GM12878 (cell line): ENCODE measurements around the gene SLC17A7. TPM values are rescaled to one million over a fixed set of nuclear protein-coding genes. Genes with fewer than 3 reads are reported as not detected.

Experiments used
- ATAC-seq: fragments of 200-7000 bp; cut with Tn5 transposase; 3 replicates; pipeline ENCODE4 v1.9.1; 2020; ENCODE audit warnings: mild to moderate bottlenecking, moderate library complexity
- BruUV-seq: library from RNA; stranded (reverse); fragments of 400-500 nt; replicated peaks from 2 replicates; lab custom pipeline; 2021; lab: Mats Ljungman, UMichigan
- CTCF ChIA-PET: fragments of 300-600 bp; sonication (Branson Sonifier 250); formaldehyde crosslinking; extraction: SDS; loops from one replicate; lab custom pipeline; 2021; ENCODE audit warnings: inconsistent platforms; lab: Yijun Ruan, JAX
- POLR2A ChIA-PET: fragments of 350-600 bp; formaldehyde crosslinking; extraction: SDS; loops from one replicate; lab custom pipeline; 2021; ENCODE audit warnings: inconsistent platforms; lab: Charles Lee
- RAD21 ChIA-PET: fragments of 300-600 bp; sonication (Branson Sonifier 250); formaldehyde crosslinking; loops from one replicate; lab custom pipeline; 2023; ENCODE audit warnings: antibody characterized with exemption; ENCODE audit not compliant: unreplicated experiment; lab: Charles Lee
- SMC1A ChIA-PET: fragments of 300-600 bp; sonication (Branson Sonifier 250); formaldehyde crosslinking; loops from one replicate; lab custom pipeline; 2023; ENCODE audit not compliant: unreplicated experiment, uncharacterized antibody; lab: Charles Lee
- DNase-seq: peaks from one replicate; pipeline ENCODE4 v3.0.0-alpha.2; 2011; ENCODE audit warnings: low read depth, low spot score
- FAIRE-seq: peaks from 3 replicates; lab custom pipeline; 2011; peaks lifted over from hg19 to GRCh38; lab: Jason Lieb, UNC
- H2AFZ ChIP-seq: 2 replicates; pipeline ENCODE4 v1.6.0; 2011; ENCODE audit warnings: low read depth, low read length, control low read depth; ENCODE audit not compliant: control insufficient read depth
- H3K27ac ChIP-seq: 2 replicates; pipeline ENCODE4 v1.5.1; 2011; ENCODE audit warnings: control low read depth; ENCODE audit not compliant: control insufficient read depth, insufficient read depth
- H3K27me3 ChIP-seq, 2 experiments: replicated peaks in 1 of 2; 2 replicates each; pipeline versions ENCODE4 v1.6.0 to v1.6.1; 2011; ENCODE audit warnings: low read length in 1 of 2; ENCODE audit not compliant: control insufficient read depth in 2 of 2, insufficient read depth in 2 of 2
- H3K36me3 ChIP-seq, 2 experiments: 2 replicates each; pipeline ENCODE4 v1.5.1; 2011; ENCODE audit warnings: low read length in 1 of 2; ENCODE audit not compliant: control insufficient read depth in 2 of 2, insufficient read depth in 2 of 2
- H3K4me1 ChIP-seq: 2 replicates; pipeline ENCODE4 v1.6.1; 2011; ENCODE audit warnings: mild to moderate bottlenecking, low read length, moderate library complexity, mixed read lengths; ENCODE audit not compliant: control insufficient read depth, insufficient read depth
- H3K4me2 ChIP-seq: 2 replicates; pipeline ENCODE4 v1.6.0; 2011; ENCODE audit warnings: control low read depth; ENCODE audit not compliant: control insufficient read depth, insufficient read depth
- H3K4me3 ChIP-seq: fragments of 200-600 bp; sonication (generic); 2 replicates; pipeline ENCODE4 v1.5.1; 2016
- H3K79me2 ChIP-seq: 2 replicates; pipeline ENCODE4 v1.6.0; 2011; ENCODE audit warnings: low read length; ENCODE audit not compliant: control insufficient read depth, insufficient read depth
- H3K9ac ChIP-seq: 2 replicates; pipeline ENCODE4 v1.8.0; 2011; ENCODE audit warnings: low read length, control low read depth, mixed read lengths; ENCODE audit not compliant: control insufficient read depth, insufficient read depth
- H3K9me3 ChIP-seq: replicated peaks from 3 replicates; pipeline ENCODE4 v1.5.1; 2011; ENCODE audit warnings: mild to moderate bottlenecking, low read length; ENCODE audit not compliant: control insufficient read depth, insufficient read depth
- H4K20me1 ChIP-seq: 2 replicates; pipeline ENCODE4 v1.6.0; 2011; ENCODE audit not compliant: control insufficient read depth, insufficient read depth
- ASH2L ChIP-seq: fragments of 300-600, 200-600 bp; sonication (generic); IDR thresholded peaks from 2 replicates; pipeline ENCODE4 v1.6.1; 2017; ENCODE audit warnings: low read depth, mild to moderate bottlenecking, borderline replicate concordance
- ATF3 ChIP-seq: IDR thresholded peaks from 2 replicates; pipeline ENCODE4 v1.6.1; 2011; ENCODE audit warnings: low read depth, mild to moderate bottlenecking, low read length, moderate library complexity, borderline replicate concordance; ENCODE audit errors: extremely low read depth
- ATF7 ChIP-seq: fragments of 450-650 bp; IDR thresholded peaks from 2 replicates; pipeline ENCODE4 v1.6.1; 2016; ENCODE audit warnings: low read depth, mild to moderate bottlenecking
- BHLHE40 ChIP-seq, 2 experiments: fragments of 450-650 bp in 1 of 2; IDR thresholded peaks; 2 replicates each; pipeline ENCODE4 v1.6.1; 2011 to 2017; ENCODE audit warnings: low read depth in 2 of 2, borderline replicate concordance in 1 of 2, improper control_type of control experiment in 1 of 2, low read length in 1 of 2, mild to moderate bottlenecking in 1 of 2
- DPF2 ChIP-seq: fragments of 450-650 bp; IDR thresholded peaks from 2 replicates; pipeline ENCODE4 v1.6.1; 2017; ENCODE audit warnings: mild to moderate bottlenecking
- EED ChIP-seq: sonication (generic); IDR thresholded peaks from 2 replicates; pipeline ENCODE4 v1.6.1; 2016; ENCODE audit warnings: antibody characterized with exemption, low read depth
- IRF4 ChIP-seq: IDR thresholded peaks from 2 replicates; pipeline ENCODE4 v1.6.1; 2011; ENCODE audit warnings: low read depth, low read length
- JUNB ChIP-seq: IDR thresholded peaks from 2 replicates; pipeline ENCODE4 v1.6.1; 2016; ENCODE audit warnings: antibody characterized with exemption, mild to moderate bottlenecking
- KAT2A ChIP-seq: conservative IDR thresholded peaks from 2 replicates; pipeline ENCODE4 v1.6.1; 2011; ENCODE audit warnings: low read depth, low read length; ENCODE audit not compliant: control insufficient read depth
- NR2C1 ChIP-seq: fragments of 450-650 bp; IDR thresholded peaks from 2 replicates; pipeline ENCODE4 v1.6.1; 2017; ENCODE audit warnings: antibody characterized with exemption, mild to moderate bottlenecking, moderate library complexity
- NR2F1 ChIP-seq: fragments of 450-650 bp; conservative IDR thresholded peaks from 2 replicates; pipeline ENCODE4 v1.6.1; 2017; ENCODE audit warnings: mild to moderate bottlenecking
- PAX5 ChIP-seq: IDR thresholded peaks from 2 replicates; pipeline ENCODE4 v1.6.1; 2011; ENCODE audit warnings: low read depth, low read length, borderline replicate concordance
- RFX5 ChIP-seq: IDR thresholded peaks from 2 replicates; pipeline ENCODE4 v1.6.1; 2011; ENCODE audit warnings: low read depth, low read length, improper control_type of control experiment
- SMC3 ChIP-seq: IDR thresholded peaks from 2 replicates; pipeline ENCODE4 v1.6.1; 2011; ENCODE audit warnings: low read length, improper control_type of control experiment, borderline replicate concordance
- SPI1 ChIP-seq: IDR thresholded peaks from 2 replicates; pipeline ENCODE4 v1.6.1; 2011; ENCODE audit warnings: low read depth, mild to moderate bottlenecking, low read length, moderate library complexity, borderline replicate concordance; ENCODE audit not compliant: insufficient read depth
- STAT3 ChIP-seq: IDR thresholded peaks from 2 replicates; pipeline ENCODE4 v1.6.1; 2011; ENCODE audit warnings: low read depth, low read length, improper control_type of control experiment
- WRNIP1 ChIP-seq: IDR thresholded peaks from 2 replicates; pipeline ENCODE4 v1.6.1; 2011; ENCODE audit warnings: low read depth, low read length, improper control_type of control experiment, borderline replicate concordance
- ZBTB33 ChIP-seq: fragments of 450-650 bp; IDR thresholded peaks from 2 replicates; pipeline ENCODE4 v1.6.1; 2017; ENCODE audit warnings: mild to moderate bottlenecking
- ZNF217 ChIP-seq: fragments of 450-650 bp; IDR thresholded peaks from 2 replicates; pipeline ENCODE4 v1.6.1; 2017; ENCODE audit warnings: antibody characterized with exemption, mild to moderate bottlenecking
- ZSCAN29 ChIP-seq: fragments of 450-650 bp; IDR thresholded peaks from 2 replicates; pipeline ENCODE4 v1.6.1; 2017; ENCODE audit warnings: mild to moderate bottlenecking, moderate library complexity
- WGBS: methylation state at CpG from one replicate; pipeline ENCODE4 v1.1.6; 2016; ENCODE audit warnings: low lambda C conversion rate; ENCODE audit not compliant: insufficient replicate concordance, insufficient coverage; ENCODE audit errors: missing lambda C conversion rate; 5-methylcytosine and 5-hydroxymethylcytosine counted together
- in situ Hi-C: fragments of 300-500 bp; cut with MboI; formaldehyde crosslinking; loops from 9 replicates; pipeline ENCODE4 v1.14.3; 2018; ENCODE audit warnings: mixed read lengths
- intact Hi-C: fragments of 100-400 bp; cut with micrococcal nuclease; formaldehyde crosslinking; loops from one replicate; pipeline ENCODE4 v1.14.2; 2022; ENCODE audit not compliant: unreplicated experiment
- polyA plus RNA-seq, 11 experiments: library from polyadenylated mRNA; depleted of rRNA in 4 of 11; unstranded in 6 of 11; stranded (reverse) in 5 of 11; fragments of >200 nt; fragmentation: Nextera tagmentation in 4 of 11; fragmentation: Illumina TruSeq in 1 of 11; extraction: Ambion mirVana in 4 of 11; extraction: Trizol in 1 of 11; gene quantifications; 1 replicate in 1 of 11; 2 replicates in 10 of 11; pipeline versions ENCODE4 v1.2.1 to v1.2.3, GENCODE V29; 2011 to 2016; ENCODE audit warnings: inconsistent platforms in 2 of 11, missing spikeins in 2 of 11, low read depth in 1 of 11
- total RNA-seq, 4 experiments: library from RNA; depleted of rRNA in 3 of 4; stranded (reverse); fragments of >200 nt in 3 of 4; fragmentation: Illumina TruSeq in 1 of 4; extraction: Trizol in 1 of 4; gene quantifications; 2 replicates each; pipeline versions ENCODE4 v1.2.1 to v1.2.3, GENCODE V29; 2013 to 2021

SLC17A7 gene
- total and polyA plus RNA-seq, 10 of the 15 experiments (the other 5 are each of a cell fraction or from before 2014, with no cell fraction given): 0.03 to 0.24 (median 0.06) TPM; not detected in 6

DNA sequence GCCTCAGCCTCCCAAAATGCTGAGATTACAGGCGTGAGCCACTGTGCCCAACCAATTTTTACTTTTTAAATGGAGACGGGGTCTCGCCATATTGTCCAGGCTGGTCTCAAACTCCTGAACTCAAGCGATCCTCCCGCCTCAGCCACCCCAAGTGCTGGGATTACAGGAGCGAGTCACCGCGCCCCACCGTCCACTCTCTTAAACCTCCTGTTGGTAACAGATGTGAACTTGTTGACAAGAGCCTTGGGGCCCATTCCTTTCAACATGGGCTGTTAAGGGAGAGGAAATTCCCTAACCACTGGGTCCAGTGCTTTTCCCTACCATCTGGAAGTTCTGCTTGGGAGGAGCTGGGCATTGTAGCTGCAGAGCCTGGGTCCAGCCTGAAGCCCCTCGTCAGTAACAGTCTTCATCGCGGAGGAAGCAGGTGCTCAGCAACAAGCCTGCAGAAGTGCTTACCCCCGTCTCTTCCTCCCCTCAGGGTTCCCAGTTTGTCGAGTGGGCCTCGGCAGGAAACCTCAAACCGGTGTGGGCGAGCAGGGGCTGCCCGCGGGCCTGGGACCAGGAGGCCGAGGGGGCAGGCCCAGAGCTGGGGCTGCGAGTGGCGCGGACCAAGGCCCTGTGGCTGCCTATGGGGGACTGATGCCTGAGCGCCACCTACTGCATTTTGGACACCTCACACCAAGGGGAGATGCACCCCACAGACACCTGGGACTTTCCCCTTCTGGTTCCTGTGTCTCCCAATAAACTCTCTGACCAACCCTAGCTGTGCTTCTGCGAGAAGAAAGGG is 28.7 kb upstream of the SLC17A7 start:
- peak; percentile 91 for FAIRE-seq
- Histone ChIP-seq H3K36me3 (peaks cover 2% of the 10 kb centered on the region in 2 experiments; a peak in 2 of 4 replicates), H3K9ac (no peak overlapping the region), H3K27me3 (no peaks in the 10 kb centered on the region), H3K4me2 (peak overlapping the region; percentile 32), H3K9me3 (no peaks in the 10 kb centered on the region), H3K79me2 (no peaks in the 10 kb centered on the region), H2AFZ (peak overlapping the region; percentile 81), H3K4me3 (0 out of 2 replicates have a peak overlapping the region, but pooled peaks have one; percentile 3), H3K27ac (peak overlapping the region; percentile 82), H4K20me1 (no peaks in the 10 kb centered on the region), H3K4me1 (peaks cover 42% of the 10 kb centered on the region)
- CTCF ChIA-PET: interaction anchor here (0.6 to 5.9 kb wide), 33 partner anchors 9 to 244 kb away, joined by 3 to 68 read pairs (median 5); partner anchors contain the start of genes ALDH16A1, PIH1D1 and RPL13A
- BruUV-seq: no TSS peak
- POLR2A ChIA-PET: interaction anchor here (0.6 to 6.2 kb wide), 14 partner anchors 11 to 120 kb away, joined by 3 to 81 read pairs (median 5); partner anchors contain the start of genes ALDH16A1, PIH1D1 and RPL13A
- in situ Hi-C loops (no loop called here), intact Hi-C loops (loop anchor here (1.0 to 5.0 kb wide), 5 partner anchors 19 to 244 kb away; partner anchors contain the start of gene PIH1D1)
- WGBS: 17% methylated on average over 25 of the region's 25 CpGs
- RAD21 ChIA-PET: interaction anchor here (0.6 to 6.0 kb wide), 24 partner anchors 15 to 372 kb away, joined by 3 to 90 read pairs (median 4); partner anchors contain the start of genes ALDH16A1, CD37, NOSIP and PIH1D1
- ATAC-seq: peak; percentile 86
- SMC1A ChIA-PET: interaction anchor here (0.9 to 3.2 kb wide), 14 partner anchors 15 to 243 kb away, joined by 3 to 53 read pairs (median 4); partner anchors contain the start of genes ALDH16A1 and PIH1D1
- peak; percentile 84 for DNase-seq
- TF ChIP-seq ZBTB33 (no peak), BHLHE40 (IDR thresholded peaks at IDR 0.05; ENCODE audit: borderline replicate concordance in 1 of 2, low read depth in 2 of 2, low read length in 1 of 2) (peak; percentile 38 to 58; a peak in 2 of 4 replicates), STAT3 (no peak), ATF7 (no peak), WRNIP1 (no peak), EED (peak; percentile 87), NR2C1 (no peak), ATF3 (no peak), KAT2A (no peak), PAX5 (peak; percentile 10; the same call in 1 of the 2 replicates), RFX5 (no peak), ASH2L (no peak), IRF4 (0 out of 2 replicates have a peak, but pooled peaks have one; percentile 15), SPI1 (peak; percentile 47; the same call in 1 of the 2 replicates), NR2F1 (peak; percentile 61; the same call in 1 of the 2 replicates), SMC3 (peak; percentile 83), ZSCAN29 (no peak), ZNF217 (peak; percentile 72; the same call in 1 of the 2 replicates), JUNB (no peak), DPF2 (peak; percentile 84)
